PC-9 (cell line): ENCODE data around the gene GTF2F2.

Experiments used
- EZH2 ChIP-seq: fragments of 200-600 bp; sonication (generic); IDR thresholded peaks from 2 replicates; pipeline ENCODE4 v1.8.0; 2017; ENCODE audit warnings: antibody characterized with exemption, low read depth
- TF ChIP-seq, protein P1 (sequence below): fragments of 200-600 bp; sonication (generic); conservative IDR thresholded peaks from 2 replicates; pipeline ENCODE4 v1.6.1; 2017; ENCODE audit warnings: mixed run types, antibody characterized with exemption, mild to moderate bottlenecking, moderate library complexity

- TF ChIP-seq, protein P1, sequence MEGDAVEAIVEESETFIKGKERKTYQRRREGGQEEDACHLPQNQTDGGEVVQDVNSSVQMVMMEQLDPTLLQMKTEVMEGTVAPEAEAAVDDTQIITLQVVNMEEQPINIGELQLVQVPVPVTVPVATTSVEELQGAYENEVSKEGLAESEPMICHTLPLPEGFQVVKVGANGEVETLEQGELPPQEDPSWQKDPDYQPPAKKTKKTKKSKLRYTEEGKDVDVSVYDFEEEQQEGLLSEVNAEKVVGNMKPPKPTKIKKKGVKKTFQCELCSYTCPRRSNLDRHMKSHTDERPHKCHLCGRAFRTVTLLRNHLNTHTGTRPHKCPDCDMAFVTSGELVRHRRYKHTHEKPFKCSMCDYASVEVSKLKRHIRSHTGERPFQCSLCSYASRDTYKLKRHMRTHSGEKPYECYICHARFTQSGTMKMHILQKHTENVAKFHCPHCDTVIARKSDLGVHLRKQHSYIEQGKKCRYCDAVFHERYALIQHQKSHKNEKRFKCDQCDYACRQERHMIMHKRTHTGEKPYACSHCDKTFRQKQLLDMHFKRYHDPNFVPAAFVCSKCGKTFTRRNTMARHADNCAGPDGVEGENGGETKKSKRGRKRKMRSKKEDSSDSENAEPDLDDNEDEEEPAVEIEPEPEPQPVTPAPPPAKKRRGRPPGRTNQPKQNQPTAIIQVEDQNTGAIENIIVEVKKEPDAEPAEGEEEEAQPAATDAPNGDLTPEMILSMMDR: no peak
- no peak for TF ChIP-seq EZH2
These were observed 95.2 kb downstream of the GTF2F2 start for GRCh38 chr13:45215392-45216077.
